Erythroblast (primary cell): ENCODE data around the gene DPH2.

Experiments
- DNase-seq, 2 experiments: peaks; one replicate each; lab custom pipeline; 2025; lab: John Stamatoyannopoulos, UW
- GATA1 ChIP-seq: IDR thresholded peaks from 2 replicates; pipeline ENCODE4 v1.6.1; 2011; ENCODE audit warnings: low read depth, mild to moderate bottlenecking, control low read depth, low read length, moderate library complexity
- POLR2A ChIP-seq: IDR thresholded peaks from 2 replicates; pipeline ENCODE4 v1.6.1; 2011; ENCODE audit warnings: mild to moderate bottlenecking, low read length

DPH2 gene

DNA sequence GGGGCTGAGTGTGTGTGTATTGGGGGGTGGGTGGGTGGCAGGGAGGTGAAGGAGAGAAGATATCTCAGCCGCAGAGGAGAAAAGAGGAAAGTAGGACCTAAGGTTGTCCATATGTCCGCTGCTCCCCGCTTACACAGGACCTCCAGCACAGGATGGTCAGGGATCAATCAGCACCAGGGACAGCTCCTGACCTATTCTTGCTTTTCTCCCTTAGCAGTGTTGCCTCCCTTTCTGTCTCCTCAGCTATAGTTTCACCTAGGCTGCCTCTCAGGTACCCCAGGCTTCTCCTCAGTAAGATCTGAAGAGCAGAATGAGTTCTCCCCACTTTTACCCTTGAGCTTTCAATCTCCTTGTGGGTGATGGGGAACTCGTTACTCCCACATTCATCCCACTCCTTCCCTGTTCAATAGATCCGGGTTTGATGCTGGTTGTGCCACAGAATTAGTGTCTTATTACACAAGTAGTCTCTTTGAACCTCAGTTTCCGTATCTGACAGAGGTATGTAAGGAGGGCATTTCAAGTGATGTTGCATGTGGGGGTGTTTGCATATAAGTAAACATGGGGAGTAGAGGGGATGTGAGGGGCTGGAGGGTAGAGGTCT lies 1.4 kb upstream of the DPH2 start:
- DNase-seq = peak; percentile 48 to 63
- TF ChIP-seq POLR2A = no peak
- no peak for TF ChIP-seq GATA1

DNA sequence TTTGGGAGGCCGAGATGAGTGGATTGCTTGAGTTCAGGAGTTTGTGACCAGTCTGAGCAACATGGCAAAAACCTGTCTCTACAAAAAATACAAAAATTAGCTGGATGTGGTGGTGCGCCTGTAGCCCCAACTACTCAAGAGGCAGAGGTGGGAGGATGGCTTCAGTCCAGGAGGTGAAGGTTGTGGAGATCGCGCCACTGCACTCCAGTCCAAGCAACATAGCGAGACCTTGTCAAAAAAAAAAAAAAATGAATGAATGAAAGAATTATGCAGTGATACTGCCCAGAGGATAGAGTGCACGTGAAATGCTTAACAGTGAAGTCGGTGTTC lies 429 bp upstream of the DPH2 start:
- no peak for DNase-seq
- TF ChIP-seq POLR2A (no peak), GATA1 (no peak)

DNA sequence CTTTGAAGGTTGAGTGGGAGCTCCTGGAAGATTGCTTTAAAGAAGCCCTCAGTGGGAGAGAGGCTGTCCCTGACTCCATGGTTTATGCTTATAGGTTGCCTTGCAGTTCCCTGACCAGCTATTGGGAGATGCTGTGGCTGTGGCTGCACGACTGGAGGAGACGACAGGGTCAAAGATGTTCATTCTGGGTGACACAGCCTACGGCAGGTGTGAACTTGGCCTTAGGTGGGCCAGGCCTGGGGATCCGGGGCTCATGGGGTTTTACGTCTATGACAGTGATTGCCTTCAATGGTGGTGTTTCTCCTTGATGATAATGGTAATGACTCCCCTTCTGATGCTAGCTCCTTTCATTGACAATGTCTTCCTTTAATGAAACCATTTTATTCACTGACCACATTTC lies 692 bp downstream of the DPH2 start:
- DNase-seq = no peak
- no peak for TF ChIP-seq GATA1
- no peak for TF ChIP-seq POLR2A

DNA sequence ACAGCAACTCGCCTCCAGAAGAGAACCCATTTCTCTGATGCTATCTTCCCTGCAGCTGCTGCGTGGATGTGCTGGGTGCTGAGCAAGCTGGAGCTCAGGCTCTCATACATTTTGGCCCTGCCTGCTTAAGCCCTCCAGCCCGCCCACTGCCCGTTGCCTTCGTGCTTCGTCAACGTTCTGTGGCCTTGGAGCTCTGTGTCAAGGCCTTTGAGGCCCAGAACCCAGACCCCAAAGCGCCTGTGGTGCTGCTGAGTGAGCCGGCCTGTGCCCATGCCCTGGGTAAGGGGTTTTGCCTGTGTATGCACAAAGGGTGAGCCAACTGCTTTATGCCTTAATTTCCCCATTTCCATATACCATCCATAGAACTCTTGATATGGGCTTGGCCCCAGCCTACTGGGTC lies 1.1 kb downstream of the DPH2 start:
- TF ChIP-seq GATA1 (no peak), POLR2A (no peak)
- DNase-seq = no peak

DNA sequence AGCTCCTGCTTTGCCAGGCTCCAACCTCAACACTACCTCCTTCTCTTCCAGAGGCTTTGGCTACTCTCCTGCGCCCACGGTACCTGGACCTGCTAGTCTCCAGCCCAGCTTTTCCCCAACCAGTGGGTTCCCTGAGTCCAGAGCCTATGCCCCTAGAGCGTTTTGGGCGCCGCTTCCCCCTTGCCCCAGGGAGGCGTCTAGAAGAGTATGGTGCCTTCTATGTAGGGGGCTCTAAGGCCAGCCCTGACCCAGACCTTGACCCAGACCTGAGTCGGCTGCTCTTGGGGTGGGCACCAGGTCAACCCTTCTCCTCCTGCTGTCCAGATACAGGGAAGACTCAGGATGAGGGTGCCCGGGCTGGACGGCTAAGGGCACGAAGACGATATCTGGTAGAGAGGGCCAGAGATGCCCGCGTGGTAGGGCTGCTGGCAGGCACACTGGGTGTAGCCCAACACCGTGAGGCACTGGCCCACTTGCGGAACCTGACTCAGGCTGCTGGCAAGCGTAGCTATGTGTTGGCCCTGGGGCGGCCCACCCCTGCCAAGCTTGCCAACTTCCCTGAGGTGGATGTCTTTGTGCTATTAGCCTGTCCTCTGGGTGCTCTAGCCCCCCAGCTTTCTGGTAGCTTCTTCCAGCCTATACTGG lies 1.6 kb downstream of the DPH2 start:
- TF ChIP-seq GATA1 = no peak
- no peak for DNase-seq

DNA sequence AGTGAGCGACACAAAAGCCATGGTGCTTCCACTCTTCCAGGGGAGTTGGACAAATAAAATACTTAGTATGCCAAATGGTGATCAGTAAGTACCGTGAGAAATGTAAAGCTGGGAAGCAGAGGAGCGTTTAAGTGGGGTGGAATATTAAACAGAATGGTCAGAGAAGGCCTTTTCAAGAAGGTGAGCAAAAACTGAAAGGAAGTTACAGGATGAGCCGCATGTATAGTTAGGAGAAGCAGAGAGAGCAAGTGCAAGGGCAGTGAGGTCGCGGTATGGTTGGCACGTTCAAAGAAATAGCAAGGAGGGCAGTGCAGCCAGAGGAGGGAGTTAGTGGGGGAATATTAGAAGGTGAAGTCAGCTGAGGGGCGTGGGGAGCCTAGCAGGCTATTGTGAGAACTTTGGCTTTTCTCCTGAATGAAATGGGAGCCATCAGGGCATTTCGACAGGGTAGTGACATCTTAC lies 4.2 kb downstream of the DPH2 start:
- TF ChIP-seq GATA1 (no peak), POLR2A (no peak)
- no peak for DNase-seq

DNA sequence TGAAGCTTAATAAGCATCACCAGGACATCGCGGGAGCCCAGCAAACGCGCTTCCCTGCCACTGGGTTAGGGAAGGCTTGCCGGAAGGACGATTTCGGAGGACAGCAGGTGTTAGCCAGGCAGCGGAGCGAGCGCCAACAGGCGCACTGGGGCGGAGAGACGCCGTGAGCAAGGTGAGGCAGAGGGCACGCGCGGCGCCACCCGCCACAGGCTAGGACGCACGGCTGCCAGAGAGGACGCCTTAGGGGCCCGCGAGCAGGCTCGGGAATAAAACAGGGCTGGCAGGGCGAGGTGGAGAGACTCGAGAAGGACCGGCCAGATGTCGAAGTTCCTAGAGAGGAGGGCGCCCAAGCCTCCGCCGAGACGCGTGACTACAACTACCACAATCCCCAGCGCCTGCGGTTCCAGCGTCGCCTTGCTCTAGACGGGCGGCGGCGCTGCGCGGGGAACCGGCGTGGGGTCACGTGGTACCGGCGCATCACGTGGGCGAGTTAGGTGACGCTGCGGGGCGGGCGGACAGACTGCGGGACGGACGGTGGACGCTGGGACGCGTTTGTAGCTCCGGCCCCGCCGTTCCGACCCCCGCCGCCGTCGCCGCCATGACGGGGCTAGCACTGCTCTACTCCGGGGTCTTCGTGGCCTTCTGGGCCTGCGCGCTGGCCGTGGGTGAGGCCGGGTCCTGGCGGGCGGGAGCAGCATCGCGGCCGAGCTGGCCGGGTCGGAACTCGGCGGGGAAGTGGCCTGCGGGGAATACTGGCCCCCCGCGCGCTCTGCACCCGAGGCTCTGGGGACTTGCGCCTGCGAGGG lies 4.8 kb downstream of the DPH2 start, which contains the start of gene ATP6V0B:
ATP6V0B (plus strand) TSS at position 518 of the 806 bp plus-strand sequence; CDS start at position 599, 81 bp downstream.
- DNase-seq = peak; percentile 96 to 98
- TF ChIP-seq POLR2A = peak; percentile 92
- no peak for TF ChIP-seq GATA1

DNA sequence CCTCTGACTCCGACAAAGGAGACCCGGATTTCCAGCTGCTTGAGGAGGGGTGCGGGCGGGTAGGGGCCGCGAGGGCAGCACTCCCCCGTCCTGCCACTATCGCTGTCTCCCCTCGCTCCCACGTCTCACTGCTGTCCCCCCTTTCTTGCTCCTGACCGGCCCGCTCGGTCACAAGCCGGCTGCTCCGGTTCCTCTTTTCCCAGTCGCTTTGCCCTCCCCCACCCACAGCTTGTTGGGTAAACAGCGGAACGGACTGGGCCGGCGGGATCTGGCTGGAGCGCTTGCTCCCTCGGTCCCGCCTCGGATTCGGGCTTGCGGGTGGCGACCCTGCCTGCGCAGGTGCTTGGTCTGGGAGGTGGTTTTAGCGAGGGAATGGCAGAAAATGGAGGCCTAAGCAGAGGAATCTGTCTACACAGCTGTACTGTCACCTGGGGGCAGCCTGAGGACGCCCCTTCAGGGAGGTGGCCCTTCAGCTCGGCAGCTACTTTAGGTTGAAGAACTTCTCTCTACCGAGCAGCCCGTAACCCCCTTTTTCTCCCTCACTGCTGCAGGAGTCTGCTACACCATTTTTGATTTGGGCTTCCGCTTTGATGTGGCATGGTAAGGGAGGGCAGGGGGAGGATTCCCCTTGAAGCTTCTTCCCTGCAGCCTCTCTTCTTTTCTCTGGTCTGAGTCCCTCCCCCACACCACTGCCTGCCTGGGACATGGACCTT lies 5.6 kb downstream of the DPH2 start:
- DNase-seq = peak; percentile 72 to 83
- TF ChIP-seq GATA1 = no peak
- no peak for TF ChIP-seq POLR2A

DNA sequence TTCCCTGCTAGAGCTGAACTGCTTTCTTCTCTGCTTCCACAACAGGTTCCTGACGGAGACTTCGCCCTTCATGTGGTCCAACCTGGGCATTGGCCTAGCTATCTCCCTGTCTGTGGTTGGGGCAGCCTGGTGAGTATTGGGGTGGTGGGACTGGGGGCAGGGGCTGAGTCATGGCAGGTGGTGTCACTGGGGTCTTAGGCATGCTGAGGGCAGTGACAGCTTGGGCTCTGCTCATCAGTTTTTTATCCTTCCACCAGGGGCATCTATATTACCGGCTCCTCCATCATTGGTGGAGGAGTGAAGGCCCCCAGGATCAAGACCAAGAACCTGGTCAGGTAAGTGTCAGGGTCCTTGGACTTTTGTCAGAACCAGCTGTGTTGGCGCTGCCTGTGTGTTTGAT lies 6.2 kb downstream of the DPH2 start:
- TF ChIP-seq POLR2A (no peak), GATA1 (no peak)

DNA sequence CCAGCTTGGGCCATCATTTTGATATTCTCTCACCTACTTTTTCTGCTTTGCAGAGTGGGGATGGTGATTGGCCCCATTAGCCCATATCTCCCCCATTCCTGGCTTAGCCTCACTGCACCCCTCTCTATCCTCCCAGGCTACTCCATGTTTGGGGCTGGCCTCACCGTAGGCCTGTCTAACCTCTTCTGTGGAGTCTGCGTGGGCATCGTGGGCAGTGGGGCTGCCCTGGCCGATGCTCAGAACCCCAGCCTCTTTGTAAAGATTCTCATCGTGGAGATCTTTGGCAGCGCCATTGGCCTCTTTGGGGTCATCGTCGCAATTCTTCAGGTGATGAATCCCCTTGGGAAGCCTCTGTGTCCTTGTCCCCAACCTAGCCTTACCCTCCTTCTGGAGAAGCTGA lies 7.1 kb downstream of the DPH2 start:
- no peak for DNase-seq
- TF ChIP-seq POLR2A (no peak), GATA1 (no peak)

More for the DNA sequence above, 6.2 kb downstream of the DPH2 start:
- peak; percentile 36 to 59 for DNase-seq

DNA sequence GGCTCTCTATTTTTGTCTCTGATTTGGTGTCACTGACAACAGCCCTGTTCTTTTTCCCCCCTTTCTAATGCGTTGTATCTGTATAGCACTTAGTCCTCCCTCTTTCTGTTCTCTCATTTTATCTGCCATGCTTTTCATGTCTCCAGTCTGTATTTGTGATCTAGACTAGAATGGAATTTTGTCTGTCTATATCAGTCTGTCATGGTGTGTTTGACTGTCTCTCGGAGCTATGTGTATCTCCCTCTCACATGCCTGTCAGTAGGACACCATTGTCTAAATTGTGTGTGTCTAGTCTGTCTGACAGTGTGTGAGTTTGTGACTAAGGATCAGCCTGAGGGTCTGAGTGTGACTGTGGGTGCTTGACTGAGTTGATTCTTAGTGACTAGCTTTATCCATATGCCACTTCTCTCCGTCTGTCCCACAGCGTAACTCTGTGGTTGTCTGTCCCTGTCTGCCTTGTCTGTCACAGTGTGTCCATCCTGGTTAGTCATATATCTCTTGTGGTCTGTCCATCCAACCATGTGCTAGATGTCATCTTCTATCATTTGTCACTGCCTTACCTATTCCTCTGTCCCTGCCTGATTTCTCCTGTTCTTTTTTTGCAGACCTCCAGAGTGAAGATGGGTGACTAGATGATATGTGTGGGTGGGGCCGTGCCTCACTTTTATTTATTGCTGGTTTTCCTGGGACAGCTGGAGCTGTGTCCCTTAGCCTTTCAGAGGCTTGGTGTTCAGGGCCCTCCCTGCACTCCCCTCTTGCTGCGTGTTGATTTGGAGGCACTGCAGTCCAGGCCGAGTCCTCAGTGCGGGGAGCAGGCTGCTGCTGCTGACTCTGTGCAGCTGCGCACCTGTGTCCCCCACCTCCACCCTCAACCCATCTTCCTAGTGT lies 7.8 kb downstream of the DPH2 start:
- DNase-seq = no peak
- TF ChIP-seq GATA1 (no peak), POLR2A (no peak)

DNA sequence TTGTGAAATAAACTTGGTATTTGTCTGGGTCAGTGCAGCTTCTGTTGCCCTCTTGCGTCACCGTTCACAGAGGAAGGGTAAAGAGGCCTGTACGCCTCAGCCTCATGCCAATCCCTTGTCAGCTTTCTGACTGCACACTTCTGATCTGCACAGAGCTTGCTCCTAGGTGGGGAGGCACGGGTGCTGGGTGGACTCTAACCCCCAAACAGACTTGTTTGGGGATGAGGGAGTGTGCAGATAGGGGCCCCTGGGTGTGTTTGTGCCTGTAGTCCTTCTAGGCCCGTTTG lies 8.4 kb downstream of the DPH2 start:
- no peak for TF ChIP-seq GATA1
- no peak for TF ChIP-seq POLR2A
- DNase-seq = peak in 1 of 2 experiments; percentile 34

DNA sequence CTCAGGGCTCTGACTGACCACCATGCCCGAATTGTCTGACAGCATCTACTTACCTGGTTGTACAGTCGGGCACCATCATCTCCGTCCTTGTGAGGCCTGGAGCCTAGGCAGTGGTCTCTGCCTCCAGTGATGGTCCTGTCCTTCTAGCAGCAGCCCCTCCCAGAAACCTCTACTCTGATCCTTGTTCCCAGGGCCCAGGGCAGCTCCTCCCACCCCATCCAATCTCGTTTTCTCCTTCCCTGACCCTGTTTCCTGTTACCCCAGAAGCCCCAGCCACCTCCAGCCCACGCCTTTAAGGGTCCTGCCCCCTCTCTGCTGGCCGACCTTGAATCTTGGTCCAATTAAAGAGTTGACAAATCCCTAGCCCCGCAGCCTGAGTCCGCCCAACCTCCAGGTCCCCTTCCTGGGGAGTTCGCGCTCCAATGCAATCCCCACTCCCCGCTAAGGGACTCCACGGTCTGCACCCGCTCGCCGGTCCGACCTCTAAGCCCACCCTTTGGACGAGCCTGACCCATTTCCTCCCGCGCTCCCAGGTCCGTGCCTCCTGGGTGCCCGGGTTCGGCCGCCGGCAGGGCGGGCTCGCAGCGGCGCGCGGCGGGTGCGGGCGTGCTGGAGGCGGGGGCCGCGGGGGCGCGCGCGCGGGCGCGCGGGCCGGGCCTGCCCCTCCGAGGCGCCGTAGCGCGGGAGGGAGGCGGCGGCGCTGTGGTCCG lies 8.9 kb downstream of the DPH2 start, which contains the start of gene B4GALT2:
B4GALT2 (plus strand) TSS at position 660 of the 710 bp plus-strand sequence. CDS start 1,951 bp downstream, outside the sequence.
- TF ChIP-seq GATA1 (no peak), POLR2A (peak; percentile 11)
- DNase-seq = peak; percentile 67 to 78
